Panc1 (cell line): Measurements from ENCODE around the gene DFFB. TPM values are rescaled to one million over a fixed set of nuclear protein-coding genes. Genes with fewer than 3 reads are reported as not detected.

Source experiments
- ATAC-seq: fragments of 200-7000 bp; cut with Tn5 transposase; 2 replicates; pipeline ENCODE4 v1.9.1; 2020; ENCODE audit warnings: mild to moderate bottlenecking, moderate library complexity
- BruUV-seq: library from RNA; stranded (reverse); fragments of 400-500 nt; replicated peaks from 2 replicates; lab custom pipeline; 2021; lab: Mats Ljungman, UMichigan
- CTCF ChIA-PET: fragments of 300-600 bp; sonication (Branson Sonifier 250); formaldehyde crosslinking; loops from one replicate; lab custom pipeline; 2022; ENCODE audit warnings: antibody characterized with exemption; lab: Charles Lee
- POLR2A ChIA-PET: fragments of 300-600 bp; sonication (Branson Sonifier 250); formaldehyde crosslinking; loops from one replicate; lab custom pipeline; 2022; ENCODE audit warnings: antibody characterized with exemption; lab: Charles Lee
- DNase-seq: peaks from one replicate; pipeline ENCODE4 v3.0.0-alpha.2; 2010; ENCODE audit warnings: low read depth, low spot score
- H3K27ac ChIP-seq: 2 replicates; pipeline ENCODE4 v1.5.1; 2011; ENCODE audit warnings: mild to moderate bottlenecking, low read length, inconsistent platforms
- H3K27me3 ChIP-seq: fragments of 200-500 bp; sonication (Bioruptor generic); 2 replicates; pipeline ENCODE4 v1.6.0; 2014; ENCODE audit warnings: low read length, inconsistent platforms; ENCODE audit not compliant: control insufficient read depth, insufficient read depth
- H3K36me3 ChIP-seq: fragments of 200-500 bp; sonication (Bioruptor generic); 2 replicates; pipeline ENCODE4 v1.5.1; 2014; ENCODE audit warnings: inconsistent platforms, mild to moderate bottlenecking, low read length, moderate library complexity; ENCODE audit not compliant: control insufficient read depth, insufficient read depth
- H3K4me1 ChIP-seq: 2 replicates; pipeline ENCODE4 v1.5.1; 2011; ENCODE audit warnings: inconsistent platforms, mild to moderate bottlenecking, low read length, moderate library complexity; ENCODE audit not compliant: control insufficient read depth, insufficient read depth
- H3K4me3 ChIP-seq, 2 experiments: 2 replicates each; pipeline ENCODE4 v1.5.1; 2011 to 2012; ENCODE audit warnings: low read depth in 2 of 2, low read length in 2 of 2, mild to moderate bottlenecking in 2 of 2, inconsistent platforms in 1 of 2, moderate library complexity in 1 of 2
- H3K9me3 ChIP-seq: fragments of 200-500 bp; sonication (Bioruptor generic); 2 replicates; pipeline ENCODE4 v1.5.1; 2014; ENCODE audit warnings: low read depth, mild to moderate bottlenecking, inconsistent platforms, low read length, moderate library complexity; ENCODE audit not compliant: control insufficient read depth, insufficient read depth
- CTCF ChIP-seq: fragments of 450-650 bp; IDR thresholded peaks from 2 replicates; pipeline ENCODE4 v1.5.1; 2017; ENCODE audit warnings: mild to moderate bottlenecking
- POLR2AphosphoS5 ChIP-seq: IDR thresholded peaks from 2 replicates; pipeline ENCODE4 v1.6.1; 2012; ENCODE audit warnings: mild to moderate bottlenecking, low read depth, low read length, moderate library complexity
- REST ChIP-seq, 2 experiments: IDR thresholded peaks; 2 replicates each; pipeline ENCODE4 v1.6.1; 2011 to 2012; ENCODE audit warnings: low read depth in 2 of 2, control low read depth in 1 of 2, low read length in 1 of 2, mild to moderate bottlenecking in 1 of 2, moderate library complexity in 1 of 2; ENCODE audit not compliant: insufficient read depth in 1 of 2
- SIN3A ChIP-seq: IDR thresholded peaks from 2 replicates; pipeline ENCODE4 v1.6.1; 2012; ENCODE audit warnings: low read depth, mild to moderate bottlenecking, low read length, moderate library complexity, borderline replicate concordance; ENCODE audit not compliant: insufficient read depth
- TCF7L2 ChIP-seq: IDR thresholded peaks from 2 replicates; pipeline ENCODE4 v1.6.1; 2011; ENCODE audit warnings: mild to moderate bottlenecking, low read depth, low read length, inconsistent platforms
- in situ Hi-C: cut with HindIII; loops from 2 replicates; pipeline ENCODE4 v1.10.0; 2016; ENCODE audit warnings: low sequenced_read_pairs, low pct_unique_long_range_greater_than_20kb
- intact Hi-C: fragments of 100-400 bp; cut with micrococcal nuclease; formaldehyde crosslinking; loops from one replicate; pipeline ENCODE4 v1.10.0; 2022; ENCODE audit not compliant: unreplicated experiment
- total RNA-seq: library from RNA; stranded (reverse); gene quantifications from one replicate; pipeline ENCODE4 v1.2.1, GENCODE V29; 2021; ENCODE audit not compliant: unreplicated experiment

The DFFB gene
- total RNA-seq, 1 experiment from 2014 or later = 3.0 TPM

- ATAC-seq (no peak), DNase-seq (no peak)
- Histone ChIP-seq H3K4me3 (no peak overlapping the region), H3K9me3 (no peaks in the 10 kb centered on the region), H3K4me1 (no peaks in the 10 kb centered on the region), H3K27ac (no peak overlapping the region), H3K36me3 (peaks cover 6% of the 10 kb centered on the region), H3K27me3 (no peaks in the 10 kb centered on the region)
- ChIA-PET CTCF (no interaction called here), POLR2A (no interaction called here)
- TF ChIP-seq REST (IDR thresholded peaks at IDR 0.05; ENCODE audit: insufficient read depth in 1 of 2, low read depth in 2 of 2, low read length in 1 of 2) (no peak), SIN3A (no peak), CTCF (no peak), TCF7L2 (no peak), POLR2AphosphoS5 (no peak)
- in situ Hi-C loops (no loop called here), intact Hi-C loops (no loop called here)
- BruUV-seq = no TSS peak
Measured at GRCh38 chr1:3846541-3846940, 10.7 kb upstream of the DFFB start.

GRCh38 chr1:3847081-3847480, 10.2 kb upstream of the DFFB start:
- peaks cover 9% of the 10 kb centered on the region for H3K36me3 ChIP-seq
- H3K27me3 ChIP-seq = no peaks in the 10 kb centered on the region
- H3K27ac ChIP-seq = no peak overlapping the region
- intact Hi-C loops = no loop called here
- ATAC-seq (no peak), DNase-seq (no peak)
- in situ Hi-C loops = no loop called here
- TF ChIP-seq POLR2AphosphoS5 (no peak), TCF7L2 (no peak), REST (IDR thresholded peaks at IDR 0.05; ENCODE audit: insufficient read depth in 1 of 2, low read depth in 2 of 2, low read length in 1 of 2) (no peak), SIN3A (no peak), CTCF (no peak)
- CTCF ChIA-PET = no interaction called here
- POLR2A ChIA-PET = no interaction called here
- BruUV-seq = no TSS peak
- H3K4me3 ChIP-seq = no peak overlapping the region
- no peaks in the 10 kb centered on the region for H3K9me3 ChIP-seq
- no peaks in the 10 kb centered on the region for H3K4me1 ChIP-seq
